ENCODE data around the gene OBP2B.

GRCh38 chr9:133207021-133207531 is 2.0 kb downstream of the OBP2B start:
- TF ChIP-seq EZH2phosphoT487 (IDR thresholded peaks at IDR 0.05; ENCODE audit: borderline replicate concordance, low read depth, low read length) (no peak), CTCF (conservative IDR thresholded peaks at IDR 0.05; ENCODE audit: low read length) (no peak)
